ENCODE results near the gene FANCD2.
"Not testable (repeated sequence)": the region's sequence is repeated elsewhere in the genome, so short reads cannot be mapped to it uniquely, and the experiment has no call there.

- TF ChIP-seq, protein P1, sequence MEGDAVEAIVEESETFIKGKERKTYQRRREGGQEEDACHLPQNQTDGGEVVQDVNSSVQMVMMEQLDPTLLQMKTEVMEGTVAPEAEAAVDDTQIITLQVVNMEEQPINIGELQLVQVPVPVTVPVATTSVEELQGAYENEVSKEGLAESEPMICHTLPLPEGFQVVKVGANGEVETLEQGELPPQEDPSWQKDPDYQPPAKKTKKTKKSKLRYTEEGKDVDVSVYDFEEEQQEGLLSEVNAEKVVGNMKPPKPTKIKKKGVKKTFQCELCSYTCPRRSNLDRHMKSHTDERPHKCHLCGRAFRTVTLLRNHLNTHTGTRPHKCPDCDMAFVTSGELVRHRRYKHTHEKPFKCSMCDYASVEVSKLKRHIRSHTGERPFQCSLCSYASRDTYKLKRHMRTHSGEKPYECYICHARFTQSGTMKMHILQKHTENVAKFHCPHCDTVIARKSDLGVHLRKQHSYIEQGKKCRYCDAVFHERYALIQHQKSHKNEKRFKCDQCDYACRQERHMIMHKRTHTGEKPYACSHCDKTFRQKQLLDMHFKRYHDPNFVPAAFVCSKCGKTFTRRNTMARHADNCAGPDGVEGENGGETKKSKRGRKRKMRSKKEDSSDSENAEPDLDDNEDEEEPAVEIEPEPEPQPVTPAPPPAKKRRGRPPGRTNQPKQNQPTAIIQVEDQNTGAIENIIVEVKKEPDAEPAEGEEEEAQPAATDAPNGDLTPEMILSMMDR (conservative IDR thresholded peaks at IDR 0.05; ENCODE audit: low read depth, low read length): not testable (repeated sequence)
- not testable (repeated sequence) for TF ChIP-seq EZH2 (IDR thresholded peaks at IDR 0.05; ENCODE audit: borderline replicate concordance, low read depth, low read length, poor library complexity, severe bottlenecking)
Observed at GRCh38 chr3:10070077-10070476, 43.8 kb downstream of the FANCD2 start.
